A549 (cell line): ENCODE measurements around the gene NANOS3. TPM values are rescaled to one million over a fixed set of nuclear protein-coding genes. Genes with fewer than 3 reads are reported as not detected.

Experiments used
- ATAC-seq, 2 experiments: fragments of 200-7000 bp in 1 of 2; fragments of >200 bp in 1 of 2; cut with Nextera tagmentation in 1 of 2; cut with Tn5 transposase in 1 of 2; 3 replicates each; pipeline versions ENCODE4 v1.8.0 to v1.9.1; 2018 to 2020; ENCODE audit warnings: mild to moderate bottlenecking in 1 of 2, moderate library complexity in 1 of 2
- CTCF ChIA-PET: fragments of 300-600 bp; sonication (Branson Sonifier 250); formaldehyde crosslinking; extraction: SDS; loops from one replicate; lab custom pipeline; 2021; ENCODE audit warnings: antibody characterized with exemption, inconsistent platforms; lab: Yijun Ruan, JAX
- POLR2A ChIA-PET: fragments of 350-600 bp; formaldehyde crosslinking; extraction: SDS; loops from one replicate; lab custom pipeline; 2021; ENCODE audit warnings: antibody characterized with exemption, inconsistent platforms; lab: Yijun Ruan, JAX
- DNase-seq, 2 experiments: peaks; one replicate each; pipeline versions ENCODE4 v3.0.0 to v3.0.0-alpha.2; 2011 to 2016; ENCODE audit warnings: low read depth in 1 of 2, low spot score in 1 of 2
- FAIRE-seq: peaks from 2 replicates; lab custom pipeline; 2011; peaks lifted over from hg19 to GRCh38; lab: Jason Lieb, UNC
- H3K27ac ChIP-seq, 2 experiments: fragments of >200 bp; sonication (Bioruptor Twin); formaldehyde crosslinking; 3 replicates each; pipeline ENCODE4 v1.5.1; 2016 to 2017
- H3K4me1 ChIP-seq: fragments of >200 bp; sonication (Bioruptor Twin); formaldehyde crosslinking; 3 replicates; pipeline ENCODE4 v1.6.1; 2016
- H3K4me2 ChIP-seq: fragments of >200 bp; sonication (Bioruptor Twin); formaldehyde crosslinking; 3 replicates; pipeline ENCODE4 v1.6.1; 2016
- H3K4me3 ChIP-seq: fragments of >200 bp; sonication (Bioruptor Twin); formaldehyde crosslinking; 3 replicates; pipeline ENCODE4 v1.5.1; 2016
- H3K9me3 ChIP-seq: fragments of >200 bp; sonication (Bioruptor Twin); formaldehyde crosslinking; 3 replicates; pipeline ENCODE4 v1.6.1; 2016
- ATOH8 ChIP-seq: fragments of 250-450 bp; sonication (Bioruptor Pico); IDR thresholded peaks from 2 replicates; pipeline ENCODE4 v1.5.0; 2020; ENCODE audit warnings: low read depth, mild to moderate bottlenecking, moderate library complexity
- CBX8 ChIP-seq: fragments of 200-600 bp; sonication (generic); IDR thresholded peaks from 2 replicates; pipeline ENCODE4 v1.6.1; 2016
- EHF ChIP-seq: fragments of 250-450 bp; sonication (Bioruptor Pico); IDR thresholded peaks from 2 replicates; pipeline ENCODE4 v1.5.0; 2020; ENCODE audit warnings: mild to moderate bottlenecking
- ELK1 ChIP-seq: fragments of 150-350 bp; IDR thresholded peaks from 2 replicates; pipeline ENCODE4 v1.6.1; 2014; ENCODE audit warnings: low read depth, mild to moderate bottlenecking, low read length
- EP300 ChIP-seq, 2 experiments: fragments of >200 bp; sonication (Bioruptor Twin); formaldehyde crosslinking; IDR thresholded peaks; 2 replicates in 1 of 2; 3 replicates in 1 of 2; pipeline ENCODE4 v1.6.1; 2016 to 2017
- ESRRA ChIP-seq: fragments of 150-350 bp; IDR thresholded peaks from 2 replicates; pipeline ENCODE4 v1.6.1; 2014; ENCODE audit warnings: mild to moderate bottlenecking, low read length, borderline replicate concordance
- FOSB ChIP-seq: fragments of 250-450 bp; sonication (Bioruptor Pico); IDR thresholded peaks from 2 replicates; pipeline ENCODE4 v1.5.0; 2020; ENCODE audit warnings: mild to moderate bottlenecking, moderate library complexity
- FOSL2 ChIP-seq, 2 experiments: fragments of 450-650 bp in 1 of 2; fragments of >200 bp in 1 of 2; sonication (Bioruptor Twin) in 1 of 2; formaldehyde crosslinking; IDR thresholded peaks; 2 replicates each; pipeline versions ENCODE4 v1.5.0 to v1.6.1; 2016 to 2020; ENCODE audit warnings: mild to moderate bottlenecking in 1 of 2, moderate library complexity in 1 of 2
- FOXS1 ChIP-seq: fragments of 250-450 bp; sonication (Bioruptor Pico); IDR thresholded peaks from 2 replicates; pipeline ENCODE4 v1.5.0; 2020; ENCODE audit warnings: mild to moderate bottlenecking, moderate library complexity
- GATA3 ChIP-seq: IDR thresholded peaks from 2 replicates; pipeline ENCODE4 v1.6.1; 2012; ENCODE audit warnings: borderline replicate concordance
- HDAC2 ChIP-seq: fragments of 200-600 bp; sonication (generic); IDR thresholded peaks from 2 replicates; pipeline ENCODE4 v1.6.1; 2016
- HES2 ChIP-seq: fragments of >200 bp; sonication (Bioruptor Twin); formaldehyde crosslinking; IDR thresholded peaks from 2 replicates; pipeline ENCODE4 v1.6.1; 2016
- HMGXB4 ChIP-seq: fragments of 250-450 bp; sonication (Bioruptor Pico); IDR thresholded peaks from 2 replicates; pipeline ENCODE4 v1.5.0; 2021; ENCODE audit warnings: mild to moderate bottlenecking, moderate library complexity, borderline replicate concordance
- HOXA7 ChIP-seq: fragments of 250-450 bp; sonication (Bioruptor Pico); IDR thresholded peaks from 2 replicates; pipeline ENCODE4 v1.5.0; 2020; ENCODE audit warnings: mild to moderate bottlenecking, moderate library complexity
- HOXB5 ChIP-seq: fragments of 250-450 bp; sonication (Bioruptor Pico); IDR thresholded peaks from 2 replicates; pipeline ENCODE4 v1.5.0; 2020; ENCODE audit warnings: mild to moderate bottlenecking, moderate library complexity
- JUN ChIP-seq, 2 experiments: fragments of >200 bp; sonication (Bioruptor Twin); formaldehyde crosslinking; IDR thresholded peaks; 2 replicates in 1 of 2; 3 replicates in 1 of 2; pipeline ENCODE4 v1.6.1; 2016 to 2017
- KDM1A ChIP-seq: fragments of 200-600 bp; sonication (generic); IDR thresholded peaks from 2 replicates; pipeline ENCODE4 v1.6.1; 2016; ENCODE audit warnings: low read depth, mild to moderate bottlenecking
- MAFK ChIP-seq: fragments of 450-650 bp; IDR thresholded peaks from 2 replicates; pipeline ENCODE4 v1.6.1; 2014; ENCODE audit not compliant: partially characterized antibody
- NFE2L2 ChIP-seq: fragments of 150-350 bp; conservative IDR thresholded peaks from 2 replicates; pipeline ENCODE4 v1.6.1; 2014; ENCODE audit warnings: low read length
- NPAS2 ChIP-seq: fragments of 250-450 bp; sonication (Bioruptor Pico); IDR thresholded peaks from 2 replicates; pipeline ENCODE4 v1.8.0; 2022; ENCODE audit warnings: mild to moderate bottlenecking, moderate library complexity, borderline replicate concordance
- NR3C1 ChIP-seq: fragments of >200 bp; sonication (Bioruptor Twin); formaldehyde crosslinking; IDR thresholded peaks from 3 replicates; pipeline ENCODE4 v1.6.1; 2017
- PBX3 ChIP-seq: IDR thresholded peaks from 2 replicates; pipeline ENCODE4 v1.6.1; 2012
- POLR2AphosphoS2 ChIP-seq: conservative IDR thresholded peaks from 2 replicates; pipeline ENCODE4 v1.6.1; 2012; ENCODE audit warnings: low read length, improper control_type of control experiment, inconsistent platforms
- RARB ChIP-seq: fragments of 250-450 bp; sonication (Bioruptor Pico); IDR thresholded peaks from 2 replicates; pipeline ENCODE4 v1.8.0; 2021; ENCODE audit warnings: mild to moderate bottlenecking, moderate library complexity
- RNF2 ChIP-seq: fragments of 200-600 bp; sonication (generic); IDR thresholded peaks from 2 replicates; pipeline ENCODE4 v1.6.1; 2016; ENCODE audit warnings: low read depth, mild to moderate bottlenecking, antibody characterized with exemption, moderate library complexity, borderline replicate concordance
- SMC3 ChIP-seq: fragments of >200 bp; sonication (Bioruptor Twin); formaldehyde crosslinking; IDR thresholded peaks from 3 replicates; pipeline ENCODE4 v1.6.1; 2018; ENCODE audit warnings: inconsistent platforms
- TFCP2L1 ChIP-seq: fragments of 250-450 bp; sonication (Bioruptor Pico); IDR thresholded peaks from 2 replicates; pipeline ENCODE4 v1.5.0; 2021; ENCODE audit warnings: mild to moderate bottlenecking
- TP53 ChIP-seq: fragments of 250-450 bp; sonication (Bioruptor Pico); IDR thresholded peaks from 2 replicates; pipeline ENCODE4 v1.5.0; 2021; ENCODE audit warnings: mild to moderate bottlenecking, moderate library complexity
- USF2 ChIP-seq: fragments of 450-650 bp; IDR thresholded peaks from 2 replicates; pipeline ENCODE4 v1.6.1; 2014; ENCODE audit warnings: antibody characterized with exemption
- ZFP36 ChIP-seq: fragments of 450-650 bp; IDR thresholded peaks from 2 replicates; pipeline ENCODE4 v1.6.1; 2014; ENCODE audit warnings: borderline replicate concordance; ENCODE audit not compliant: partially characterized antibody
- ZSCAN20 ChIP-seq: fragments of 250-450 bp; sonication (Bioruptor Pico); IDR thresholded peaks from 2 replicates; pipeline ENCODE4 v1.8.0; 2022; ENCODE audit warnings: mild to moderate bottlenecking, moderate library complexity
- WGBS: methylation state at CpG from one replicate; pipeline ENCODE4 v1.1.6; 2017; ENCODE audit errors: missing lambda C conversion rate; 5-methylcytosine and 5-hydroxymethylcytosine counted together
- polyA plus RNA-seq, 4 experiments: library from polyadenylated mRNA; depleted of rRNA in 3 of 4; stranded (reverse); fragments of >200 nt; fragmentation: RNase III in 1 of 4; extraction: RNeasy Plus Mini Kit Qiagen cat#74134 plus additional on column Dnase treatment in 1 of 4; gene quantifications; 2 replicates in 3 of 4; 3 replicates in 1 of 4; pipeline ENCODE4 v1.2.3, GENCODE V29; 2011 to 2017

NANOS3 gene
- polyA plus RNA-seq, 2 of the 4 experiments (the other 2 are of a cell fraction), result 0.31 to 1.2 TPM

- ATAC-seq (peak; percentile 0 to 4; a peak in 2 of 6 replicates), DNase-seq (peak in 1 of 2 experiments; percentile 45), FAIRE-seq (no peak)
- H3K4me3 ChIP-seq, result no peak overlapping the region
- peaks cover 37% of the 10 kb centered on the region for H3K4me1 ChIP-seq
- no peak overlapping the region for H3K4me2 ChIP-seq
- ChIA-PET POLR2A (interaction anchor here (0.6 to 1.5 kb wide), 3 partner anchors 14 to 31 kb away, joined by 3 to 5 read pairs (median 3); no protein-coding TSS in a partner anchor), CTCF (interaction anchor here (1.6 to 10.7 kb wide), 2 partner anchors 24 to 69 kb away, joined by 4 to 271 read pairs; no protein-coding TSS in a partner anchor)
- 81% methylated on average over 22 of the region's 22 CpGs for WGBS
- peak overlapping the region in 1 of 2 experiments; percentile 100; a peak in 1 of 6 replicates for H3K27ac ChIP-seq
- no peaks in the 10 kb centered on the region for H3K9me3 ChIP-seq
- no peak for TF ChIP-seq JUN (IDR thresholded peaks at IDR 0.05)
- no peak for TF ChIP-seq PBX3
- 0 out of 2 replicates have a peak, but pooled peaks have one; percentile 44 for TF ChIP-seq ATOH8 (CRISPR knock-in tag)
- no peak for TF ChIP-seq RNF2
- no peak for TF ChIP-seq NPAS2 (CRISPR knock-in tag)
- no peak for TF ChIP-seq NR3C1
- TF ChIP-seq EP300 (IDR thresholded peaks at IDR 0.05), result no peak
- TF ChIP-seq FOSB, result peak; percentile 98
- TF ChIP-seq CBX8, result no peak
- peak; percentile 90 for TF ChIP-seq RARB (CRISPR knock-in tag)
- peak; percentile 97 for TF ChIP-seq TP53 (CRISPR knock-in tag)
- peak; percentile 83 for TF ChIP-seq EHF (CRISPR knock-in tag)
- TF ChIP-seq FOXS1 (CRISPR knock-in tag), result no peak
- no peak for TF ChIP-seq FOSL2 (IDR thresholded peaks at IDR 0.05)
- peak; percentile 49 for TF ChIP-seq FOSL2 (CRISPR knock-in tag; IDR thresholded peaks at IDR 0.05)
- TF ChIP-seq NFE2L2, result no peak
- peak; percentile 99 for TF ChIP-seq HOXA7 (CRISPR knock-in tag)
- TF ChIP-seq KDM1A, result no peak
- TF ChIP-seq HOXB5 (CRISPR knock-in tag), result peak; percentile 63; the same call in 1 of the 2 replicates
- no peak for TF ChIP-seq ZSCAN20
- no peak for TF ChIP-seq MAFK
- TF ChIP-seq HES2, result no peak
- TF ChIP-seq TFCP2L1 (CRISPR knock-in tag), result peak; percentile 98
- no peak for TF ChIP-seq HDAC2
- TF ChIP-seq ZFP36, result no peak
- TF ChIP-seq HMGXB4, result peak; percentile 86
- TF ChIP-seq POLR2AphosphoS2, result peak; percentile 98
- TF ChIP-seq GATA3, result no peak
- TF ChIP-seq ESRRA, result no peak
- TF ChIP-seq USF2, result no peak
- TF ChIP-seq SMC3, result no peak
- TF ChIP-seq ELK1, result no peak
These were observed 45.1 kb upstream of the NANOS3 start for GRCh38 chr19:13831537-13832467.
